ENCODE results near the gene PLXNA2.

Gene PLXNA2

GRCh38 chr1:208275083-208275482, 30.9 kb upstream of the PLXNA2 start:
- no peak overlapping the region for H3K9ac ChIP-seq (ENCODE audit: low read length)
- no CpG with 5 or more reads among the region's 2 CpGs for WGBS (ENCODE audit: extremely low coverage, insufficient coverage, low lambda C conversion rate)
- no peak overlapping the region for H4K5ac ChIP-seq (ENCODE audit: low read length)
- H2BK5ac ChIP-seq (ENCODE audit: low read length): peak overlapping the region; percentile 18
- no peaks in the 10 kb centered on the region for H3K79me2 ChIP-seq (ENCODE audit: control insufficient read depth, insufficient read depth, low read length)
- H3K4ac ChIP-seq (ENCODE audit: low read depth, low read length): no peak overlapping the region
- no peaks in the 10 kb centered on the region for H3K79me1 ChIP-seq (ENCODE audit: low read length)
- H2AK5ac ChIP-seq (ENCODE audit: low read length): peak overlapping the region; percentile 5
- H3K56ac ChIP-seq (ENCODE audit: low read length): no peak overlapping the region
- H3K18ac ChIP-seq (ENCODE audit: low read length): no peak overlapping the region
- no peak for DNase-seq
- no peak overlapping the region for H3K23ac ChIP-seq (ENCODE audit: low read length)
- no peak overlapping the region for H2BK120ac ChIP-seq (ENCODE audit: low read depth, low read length)
- H3K36me3 ChIP-seq (ENCODE audit: control insufficient read depth, insufficient read depth, low read length): no peaks in the 10 kb centered on the region
- no peak overlapping the region for H3K4me3 ChIP-seq (ENCODE audit: low read length)
- peaks cover 37% of the 10 kb centered on the region for H3K4me1 ChIP-seq (ENCODE audit: control insufficient read depth, low read depth, low read length)
- H4K8ac ChIP-seq (ENCODE audit: low read depth, low read length): no peak overlapping the region
- no peak overlapping the region for H2BK15ac ChIP-seq (replicated peaks; ENCODE audit: low read depth)
- H3K4me2 ChIP-seq (ENCODE audit: low read length): no peak overlapping the region
- H3K27ac ChIP-seq (ENCODE audit: low read depth, low read length): no peak overlapping the region
- H3K27me3 ChIP-seq (ENCODE audit: insufficient read depth, low read length, poor library complexity): no peaks in the 10 kb centered on the region

DNA sequence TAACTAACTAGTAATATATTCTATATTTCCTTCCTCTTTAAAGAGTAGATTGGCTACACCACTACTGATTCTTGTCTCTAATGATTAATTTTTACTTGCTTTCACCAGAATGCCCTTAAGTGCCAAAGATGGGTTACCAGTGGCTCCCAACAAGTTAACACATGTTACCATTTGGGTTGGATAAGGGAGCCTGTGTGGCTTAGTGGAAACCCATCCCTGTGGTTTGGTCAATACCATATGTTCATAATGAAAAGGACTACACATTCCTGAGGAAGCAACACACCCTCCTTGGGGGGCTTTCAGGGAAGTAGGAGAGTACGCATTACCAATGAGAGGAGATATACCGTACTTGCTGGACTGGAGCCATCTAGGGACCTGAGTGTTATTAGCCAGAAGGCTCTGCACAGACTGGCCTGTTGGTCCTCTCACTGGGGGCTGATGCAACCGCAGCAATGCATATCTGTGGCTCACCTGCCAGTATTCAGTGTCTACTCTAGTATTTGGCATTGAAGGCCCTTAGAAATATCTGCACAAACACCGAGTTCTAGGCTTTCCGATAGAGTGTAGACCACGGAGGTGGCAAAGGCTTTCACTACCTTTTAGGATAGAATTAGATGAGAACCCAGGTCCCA, 29.3 kb upstream of the PLXNA2 start:
- H4K5ac ChIP-seq (ENCODE audit: low read length): no peak overlapping the region
- H2AK5ac ChIP-seq (ENCODE audit: low read length): peak overlapping the region; percentile 46
- H4K8ac ChIP-seq (ENCODE audit: low read depth, low read length): no peak overlapping the region
- WGBS (ENCODE audit: extremely low coverage, insufficient coverage, low lambda C conversion rate): no CpG with 5 or more reads among the region's 6 CpGs
- no peak for DNase-seq
- H3K27ac ChIP-seq (ENCODE audit: low read depth, low read length): no peak overlapping the region
- peak overlapping the region; percentile 8 for H3K56ac ChIP-seq (ENCODE audit: low read length)
- peak overlapping the region; percentile 37 for H2BK5ac ChIP-seq (ENCODE audit: low read length)
- peak overlapping the region; percentile 55 for H2BK120ac ChIP-seq (ENCODE audit: low read depth, low read length)
- H3K4me2 ChIP-seq (ENCODE audit: low read length): no peak overlapping the region
- no peak overlapping the region for H2BK15ac ChIP-seq (replicated peaks; ENCODE audit: low read depth)
- H3K9ac ChIP-seq (ENCODE audit: low read length): no peak overlapping the region
- no peaks in the 10 kb centered on the region for H3K36me3 ChIP-seq (ENCODE audit: control insufficient read depth, insufficient read depth, low read length)
- H3K27me3 ChIP-seq (ENCODE audit: insufficient read depth, low read length, poor library complexity): no peaks in the 10 kb centered on the region
- H3K4me1 ChIP-seq (ENCODE audit: control insufficient read depth, low read depth, low read length): peaks cover 31% of the 10 kb centered on the region
- H3K4me3 ChIP-seq (ENCODE audit: low read length): no peak overlapping the region
- H3K79me2 ChIP-seq (ENCODE audit: control insufficient read depth, insufficient read depth, low read length): no peaks in the 10 kb centered on the region
- no peaks in the 10 kb centered on the region for H3K79me1 ChIP-seq (ENCODE audit: low read length)
- H3K18ac ChIP-seq (ENCODE audit: low read length): peak overlapping the region; percentile 52
- H3K23ac ChIP-seq (ENCODE audit: low read length): no peak overlapping the region
- H3K4ac ChIP-seq (ENCODE audit: low read depth, low read length): peak overlapping the region; percentile 94

GRCh38 chr1:208272713-208273112, 28.5 kb upstream of the PLXNA2 start:
- Histone ChIP-seq H2BK15ac (replicated peaks; ENCODE audit: low read depth) (no peak overlapping the region), H3K4me1 (ENCODE audit: control insufficient read depth, low read depth, low read length) (peaks cover 28% of the 10 kb centered on the region), H2AK5ac (ENCODE audit: low read length) (no peak overlapping the region), H3K79me2 (ENCODE audit: control insufficient read depth, insufficient read depth, low read length) (no peaks in the 10 kb centered on the region), H3K4me3 (ENCODE audit: low read length) (no peak overlapping the region), H2BK120ac (ENCODE audit: low read depth, low read length) (no peak overlapping the region), H3K18ac (ENCODE audit: low read length) (peak overlapping the region; percentile 34), H3K4ac (ENCODE audit: low read depth, low read length) (no peak overlapping the region), H3K4me2 (ENCODE audit: low read length) (no peak overlapping the region), H2BK5ac (ENCODE audit: low read length) (peak overlapping the region; percentile 80), H3K36me3 (ENCODE audit: control insufficient read depth, insufficient read depth, low read length) (no peaks in the 10 kb centered on the region), H3K27me3 (ENCODE audit: insufficient read depth, low read length, poor library complexity) (no peaks in the 10 kb centered on the region), H4K5ac (ENCODE audit: low read length) (no peak overlapping the region), H4K8ac (ENCODE audit: low read depth, low read length) (no peak overlapping the region), H3K27ac (ENCODE audit: low read depth, low read length) (peak overlapping the region; percentile 16), H3K79me1 (ENCODE audit: low read length) (no peaks in the 10 kb centered on the region), H3K9ac (ENCODE audit: low read length) (peak overlapping the region; percentile 23), H3K23ac (ENCODE audit: low read length) (no peak overlapping the region), H3K56ac (ENCODE audit: low read length) (peak overlapping the region; percentile 28)
- WGBS (ENCODE audit: extremely low coverage, insufficient coverage, low lambda C conversion rate): no CpG with 5 or more reads among the region's 1 CpG
- DNase-seq: peak; percentile 88

- Histone ChIP-seq H3K18ac (ENCODE audit: low read length) (peak overlapping the region; percentile 34), H3K9ac (ENCODE audit: low read length) (peak overlapping the region; percentile 33), H3K79me1 (ENCODE audit: low read length) (no peaks in the 10 kb centered on the region), H3K56ac (ENCODE audit: low read length) (peak overlapping the region; percentile 28), H3K4me2 (ENCODE audit: low read length) (no peak overlapping the region), H2BK5ac (ENCODE audit: low read length) (peak overlapping the region; percentile 80), H3K4ac (ENCODE audit: low read depth, low read length) (no peak overlapping the region), H2BK15ac (replicated peaks; ENCODE audit: low read depth) (no peak overlapping the region), H2AK5ac (ENCODE audit: low read length) (no peak overlapping the region), H3K27me3 (ENCODE audit: insufficient read depth, low read length, poor library complexity) (no peaks in the 10 kb centered on the region), H3K36me3 (ENCODE audit: control insufficient read depth, insufficient read depth, low read length) (no peaks in the 10 kb centered on the region), H4K8ac (ENCODE audit: low read depth, low read length) (no peak overlapping the region), H4K5ac (ENCODE audit: low read length) (no peak overlapping the region), H3K4me3 (ENCODE audit: low read length) (no peak overlapping the region), H3K4me1 (ENCODE audit: control insufficient read depth, low read depth, low read length) (peaks cover 28% of the 10 kb centered on the region), H3K79me2 (ENCODE audit: control insufficient read depth, insufficient read depth, low read length) (no peaks in the 10 kb centered on the region), H2BK120ac (ENCODE audit: low read depth, low read length) (no peak overlapping the region), H3K27ac (ENCODE audit: low read depth, low read length) (peak overlapping the region; percentile 60), H3K23ac (ENCODE audit: low read length) (no peak overlapping the region)
- DNase-seq: peak; percentile 94
- no CpG with 5 or more reads among the region's 2 CpGs for WGBS (ENCODE audit: extremely low coverage, insufficient coverage, low lambda C conversion rate)
Measured at GRCh38 chr1:208272311-208272710, 28.1 kb upstream of the PLXNA2 start.

DNA sequence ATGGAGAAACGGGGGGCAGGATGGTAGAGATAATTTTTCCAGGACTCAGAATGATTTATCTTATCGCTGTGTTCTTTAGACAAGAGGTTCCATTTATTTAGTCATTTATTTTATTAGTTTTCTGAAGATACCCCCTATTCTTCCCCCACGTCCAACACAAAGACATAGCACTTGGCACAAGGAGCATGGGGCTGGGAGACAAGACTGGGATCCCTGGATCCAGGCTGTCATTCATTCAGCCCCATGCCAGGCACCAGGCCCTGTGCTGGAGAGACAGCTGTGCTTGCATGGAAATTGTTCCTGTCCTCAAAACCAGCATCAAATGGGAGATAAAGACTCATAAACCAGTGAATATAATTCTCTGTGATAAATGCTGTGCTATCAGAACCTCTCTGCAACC, 27.1 kb upstream of the PLXNA2 start:
- H3K4ac ChIP-seq (ENCODE audit: low read depth, low read length): peak overlapping the region; percentile 56
- H3K56ac ChIP-seq (ENCODE audit: low read length): peak overlapping the region; percentile 75
- no peak for DNase-seq
- no peak overlapping the region for H2AK5ac ChIP-seq (ENCODE audit: low read length)
- no CpG with 5 or more reads among the region's 3 CpGs for WGBS (ENCODE audit: extremely low coverage, insufficient coverage, low lambda C conversion rate)
- H3K27me3 ChIP-seq (ENCODE audit: insufficient read depth, low read length, poor library complexity): no peaks in the 10 kb centered on the region
- H3K4me3 ChIP-seq (ENCODE audit: low read length): no peak overlapping the region
- no peak overlapping the region for H3K4me2 ChIP-seq (ENCODE audit: low read length)
- H2BK5ac ChIP-seq (ENCODE audit: low read length): peak overlapping the region; percentile 83
- H3K36me3 ChIP-seq (ENCODE audit: control insufficient read depth, insufficient read depth, low read length): no peaks in the 10 kb centered on the region
- no peak overlapping the region for H3K23ac ChIP-seq (ENCODE audit: low read length)
- peak overlapping the region; percentile 81 for H3K18ac ChIP-seq (ENCODE audit: low read length)
- no peak overlapping the region for H3K9ac ChIP-seq (ENCODE audit: low read length)
- H4K5ac ChIP-seq (ENCODE audit: low read length): no peak overlapping the region
- H4K8ac ChIP-seq (ENCODE audit: low read depth, low read length): no peak overlapping the region
- H3K79me2 ChIP-seq (ENCODE audit: control insufficient read depth, insufficient read depth, low read length): no peaks in the 10 kb centered on the region
- peak overlapping the region; percentile 55 for H2BK120ac ChIP-seq (ENCODE audit: low read depth, low read length)
- H3K4me1 ChIP-seq (ENCODE audit: control insufficient read depth, low read depth, low read length): peaks cover 28% of the 10 kb centered on the region
- H3K79me1 ChIP-seq (ENCODE audit: low read length): no peaks in the 10 kb centered on the region
- H3K27ac ChIP-seq (ENCODE audit: low read depth, low read length): peak overlapping the region; percentile 60
- no peak overlapping the region for H2BK15ac ChIP-seq (replicated peaks; ENCODE audit: low read depth)

DNA sequence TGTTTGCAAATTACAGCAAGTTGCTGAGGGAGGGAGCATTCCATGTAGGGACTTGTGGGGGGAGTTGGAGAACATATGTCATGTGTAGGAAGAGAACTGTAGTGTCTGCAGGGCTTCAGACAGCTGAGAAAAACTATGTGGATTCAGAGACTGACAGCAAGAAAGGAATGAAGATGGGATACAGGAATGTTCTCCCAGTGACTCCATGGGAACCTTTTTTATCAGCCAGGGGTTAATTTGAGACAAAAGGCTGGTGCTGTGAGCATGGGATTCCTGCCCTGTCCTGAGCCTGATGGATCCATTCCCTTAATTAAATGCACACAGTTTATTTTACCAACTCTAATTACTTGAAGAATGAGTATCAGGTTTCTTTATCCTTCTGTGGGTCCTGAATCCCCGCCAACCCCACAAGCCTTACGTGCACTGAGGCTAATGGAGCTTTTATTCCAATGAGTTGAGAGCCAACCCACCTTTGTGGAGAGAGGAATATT, 26.5 kb upstream of the PLXNA2 start:
- Histone ChIP-seq H3K79me2 (ENCODE audit: control insufficient read depth, insufficient read depth, low read length) (no peaks in the 10 kb centered on the region), H2AK5ac (ENCODE audit: low read length) (no peak overlapping the region), H3K56ac (ENCODE audit: low read length) (peak overlapping the region; percentile 36), H4K5ac (ENCODE audit: low read length) (no peak overlapping the region), H2BK15ac (replicated peaks; ENCODE audit: low read depth) (no peak overlapping the region), H4K8ac (ENCODE audit: low read depth, low read length) (no peak overlapping the region), H3K18ac (ENCODE audit: low read length) (no peak overlapping the region), H3K36me3 (ENCODE audit: control insufficient read depth, insufficient read depth, low read length) (no peaks in the 10 kb centered on the region), H3K9ac (ENCODE audit: low read length) (peak overlapping the region; percentile 3), H3K27ac (ENCODE audit: low read depth, low read length) (peak overlapping the region; percentile 29), H3K4me2 (ENCODE audit: low read length) (no peak overlapping the region), H3K4me1 (ENCODE audit: control insufficient read depth, low read depth, low read length) (peaks cover 28% of the 10 kb centered on the region), H3K79me1 (ENCODE audit: low read length) (no peaks in the 10 kb centered on the region), H2BK120ac (ENCODE audit: low read depth, low read length) (no peak overlapping the region), H3K23ac (ENCODE audit: low read length) (no peak overlapping the region), H3K4me3 (ENCODE audit: low read length) (no peak overlapping the region), H3K4ac (ENCODE audit: low read depth, low read length) (no peak overlapping the region), H2BK5ac (ENCODE audit: low read length) (peak overlapping the region; percentile 56), H3K27me3 (ENCODE audit: insufficient read depth, low read length, poor library complexity) (no peaks in the 10 kb centered on the region)
- no CpG with 5 or more reads among the region's 2 CpGs for WGBS (ENCODE audit: extremely low coverage, insufficient coverage, low lambda C conversion rate)
- DNase-seq: peak; percentile 99

Measured in mesendoderm (in vitro differentiated cells).